DND-41 (cell line): Measurements from ENCODE around the gene PTCD2.

Source experiments
- EZH2 ChIP-seq: IDR thresholded peaks from 3 replicates; pipeline ENCODE4 v1.6.1; 2012; ENCODE audit warnings: borderline replicate concordance, low read depth, mild to moderate bottlenecking, moderate library complexity, low read length, inconsistent platforms; ENCODE audit not compliant: severe bottlenecking
- TF ChIP-seq, protein P1 (sequence below): IDR thresholded peaks from 2 replicates; pipeline ENCODE4 v1.5.1; 2012; ENCODE audit warnings: borderline replicate concordance, low read length, moderate library complexity, mild to moderate bottlenecking; ENCODE audit not compliant: poor library complexity, severe bottlenecking; ENCODE audit errors: extremely low read depth

- TF ChIP-seq, protein P1, sequence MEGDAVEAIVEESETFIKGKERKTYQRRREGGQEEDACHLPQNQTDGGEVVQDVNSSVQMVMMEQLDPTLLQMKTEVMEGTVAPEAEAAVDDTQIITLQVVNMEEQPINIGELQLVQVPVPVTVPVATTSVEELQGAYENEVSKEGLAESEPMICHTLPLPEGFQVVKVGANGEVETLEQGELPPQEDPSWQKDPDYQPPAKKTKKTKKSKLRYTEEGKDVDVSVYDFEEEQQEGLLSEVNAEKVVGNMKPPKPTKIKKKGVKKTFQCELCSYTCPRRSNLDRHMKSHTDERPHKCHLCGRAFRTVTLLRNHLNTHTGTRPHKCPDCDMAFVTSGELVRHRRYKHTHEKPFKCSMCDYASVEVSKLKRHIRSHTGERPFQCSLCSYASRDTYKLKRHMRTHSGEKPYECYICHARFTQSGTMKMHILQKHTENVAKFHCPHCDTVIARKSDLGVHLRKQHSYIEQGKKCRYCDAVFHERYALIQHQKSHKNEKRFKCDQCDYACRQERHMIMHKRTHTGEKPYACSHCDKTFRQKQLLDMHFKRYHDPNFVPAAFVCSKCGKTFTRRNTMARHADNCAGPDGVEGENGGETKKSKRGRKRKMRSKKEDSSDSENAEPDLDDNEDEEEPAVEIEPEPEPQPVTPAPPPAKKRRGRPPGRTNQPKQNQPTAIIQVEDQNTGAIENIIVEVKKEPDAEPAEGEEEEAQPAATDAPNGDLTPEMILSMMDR, result no peak
- no peak for TF ChIP-seq EZH2
Observed at GRCh38 chr5:72291601-72292000, 28.6 kb upstream of the PTCD2 start.
